Measurements from ENCODE around the gene ZSCAN26.

Gene ZSCAN26

GRCh38 chr6:28323813-28324424 lies 57.0 kb downstream of the ZSCAN26 start:
- DNase-seq: no peak

DNA sequence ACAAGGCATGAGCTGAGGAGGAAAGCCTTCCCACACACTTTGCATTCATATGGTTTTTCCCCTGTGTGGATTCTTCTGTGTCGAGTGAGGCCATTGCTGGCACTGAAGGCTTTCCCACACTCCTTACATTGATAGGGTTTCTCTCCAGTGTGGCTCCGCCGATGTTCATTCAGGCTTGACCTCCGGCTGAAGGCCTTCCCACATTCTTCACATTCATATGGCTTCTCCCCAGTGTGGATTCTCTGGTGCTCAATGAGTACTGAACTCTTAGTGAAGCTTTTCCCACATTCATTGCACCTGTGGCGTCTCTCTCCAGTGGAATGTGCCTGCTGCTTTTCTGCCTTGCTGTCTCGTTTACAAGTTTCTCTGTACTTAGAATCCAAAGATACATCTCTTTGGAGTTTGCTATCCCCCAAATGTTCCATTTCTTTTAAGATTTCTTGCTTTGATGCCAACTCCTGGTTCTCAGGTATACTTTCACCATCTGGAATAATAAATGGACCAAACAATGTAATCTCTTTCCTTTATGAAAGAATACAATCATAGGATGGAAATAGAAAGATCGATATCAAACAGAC lies 59.5 kb downstream of the ZSCAN26 start:
- no peak for DNase-seq
